ENCODE results near the gene CIB4. TPM values are rescaled to one million over a fixed set of nuclear protein-coding genes. Genes with fewer than 3 reads are reported as not detected.

The CIB4 gene
- total and polyA plus RNA-seq, 7 donors = not detected

DNA sequence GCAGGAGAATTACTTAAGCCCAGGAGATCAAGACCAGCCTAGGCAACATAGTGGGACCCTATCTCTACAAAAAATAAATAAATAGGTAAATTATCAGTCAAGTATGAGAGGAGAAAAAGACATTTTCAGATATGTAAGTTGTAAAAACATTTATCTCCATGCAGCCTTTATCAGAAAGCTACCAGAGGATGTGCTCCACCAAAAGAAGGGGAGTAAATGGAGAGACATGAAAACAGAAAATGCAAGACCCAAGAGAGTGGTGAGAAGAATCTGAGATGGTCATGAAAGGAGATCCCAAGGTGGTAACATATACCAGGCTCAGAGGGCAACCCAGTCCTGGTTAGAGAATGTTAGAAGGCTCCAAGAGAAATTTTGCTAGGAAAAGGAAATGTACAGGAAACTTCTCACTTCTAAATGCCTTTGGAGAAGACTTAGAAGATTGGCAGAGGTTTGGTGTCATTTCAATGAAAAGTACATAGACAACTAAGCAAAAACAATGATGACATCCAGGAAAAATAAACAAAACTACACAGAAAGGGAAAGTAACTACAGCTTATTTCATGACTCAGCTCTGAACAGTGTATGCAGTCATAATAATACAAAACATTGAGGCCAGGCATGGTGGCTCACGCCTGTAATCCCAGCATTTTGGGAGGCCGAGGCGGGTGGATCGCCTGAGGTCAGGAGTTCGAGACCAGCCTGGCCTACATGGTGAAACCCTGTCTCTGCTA is 19.5 kb downstream of the CIB4 start:
- no peak overlapping the region for H3K27ac ChIP-seq
- H3K36me3 ChIP-seq (ENCODE audit: insufficient read depth in 1 of 2, low read depth in 1 of 2) = no peaks in the 10 kb centered on the region
- intact Hi-C loops (cut with DNase I) = no loop called here
- ATAC-seq (no peak), DNase-seq (no peak)
- no peaks in the 10 kb centered on the region for H3K4me1 ChIP-seq
- WGBS, 3 donors = 91 to 96% (median 95%) methylated on average over 5 of the region's 5 CpGs
- H3K4me3 ChIP-seq = no peak overlapping the region
- H3K27me3 ChIP-seq (ENCODE audit: insufficient read depth in 3 of 3, low read length in 2 of 3) = peaks cover 0 to 11% (median 7%) of the 10 kb centered on the region in 3 donors
- H3K9me3 ChIP-seq = no peaks in the 10 kb centered on the region
- TF ChIP-seq, protein P1, sequence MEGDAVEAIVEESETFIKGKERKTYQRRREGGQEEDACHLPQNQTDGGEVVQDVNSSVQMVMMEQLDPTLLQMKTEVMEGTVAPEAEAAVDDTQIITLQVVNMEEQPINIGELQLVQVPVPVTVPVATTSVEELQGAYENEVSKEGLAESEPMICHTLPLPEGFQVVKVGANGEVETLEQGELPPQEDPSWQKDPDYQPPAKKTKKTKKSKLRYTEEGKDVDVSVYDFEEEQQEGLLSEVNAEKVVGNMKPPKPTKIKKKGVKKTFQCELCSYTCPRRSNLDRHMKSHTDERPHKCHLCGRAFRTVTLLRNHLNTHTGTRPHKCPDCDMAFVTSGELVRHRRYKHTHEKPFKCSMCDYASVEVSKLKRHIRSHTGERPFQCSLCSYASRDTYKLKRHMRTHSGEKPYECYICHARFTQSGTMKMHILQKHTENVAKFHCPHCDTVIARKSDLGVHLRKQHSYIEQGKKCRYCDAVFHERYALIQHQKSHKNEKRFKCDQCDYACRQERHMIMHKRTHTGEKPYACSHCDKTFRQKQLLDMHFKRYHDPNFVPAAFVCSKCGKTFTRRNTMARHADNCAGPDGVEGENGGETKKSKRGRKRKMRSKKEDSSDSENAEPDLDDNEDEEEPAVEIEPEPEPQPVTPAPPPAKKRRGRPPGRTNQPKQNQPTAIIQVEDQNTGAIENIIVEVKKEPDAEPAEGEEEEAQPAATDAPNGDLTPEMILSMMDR (IDR thresholded peaks at IDR 0.05) = no peak

DNA sequence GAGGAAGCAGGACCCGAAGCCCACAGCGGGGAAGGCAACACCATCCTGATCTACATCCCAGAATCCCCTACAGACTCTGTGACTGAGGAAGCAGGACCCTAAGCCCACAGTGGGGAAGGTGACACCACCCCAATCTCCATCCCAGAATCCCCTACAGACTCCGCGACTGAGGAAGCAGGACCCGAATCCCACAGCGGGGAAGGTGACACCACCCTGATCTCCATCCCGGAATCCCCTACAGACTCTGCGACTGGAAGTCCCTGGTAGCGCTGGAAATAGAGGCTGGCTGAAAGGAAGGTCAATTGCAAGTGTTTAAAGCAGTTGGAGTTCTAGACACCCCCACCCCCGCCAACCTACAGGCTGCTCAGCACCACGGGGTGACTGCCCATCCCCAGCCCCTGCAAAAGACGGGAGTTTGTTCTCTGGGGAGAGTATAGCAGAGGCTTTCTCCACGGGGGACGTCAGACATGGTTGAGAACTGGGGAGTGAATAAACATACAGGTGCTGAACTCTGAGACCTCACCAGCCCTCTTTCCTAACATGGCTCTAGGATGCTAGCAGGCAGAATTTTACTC is 21.0 kb downstream of the CIB4 start:
- ATAC-seq = no peak
- WGBS, 3 donors = 49 to 52% (median 49%) methylated on average over 14 of the region's 14 CpGs
- no peaks in the 10 kb centered on the region for H3K4me1 ChIP-seq

GRCh38 chr2:26619521-26619951 is 21.6 kb downstream of the CIB4 start:
- peaks cover 0 to 11% (median 10%) of the 10 kb centered on the region in 3 donors for H3K27me3 ChIP-seq (ENCODE audit: insufficient read depth in 3 of 3, low read length in 2 of 3)
- no peak overlapping the region for H3K27ac ChIP-seq
- intact Hi-C loops (cut with DNase I) = no loop called here
- no peak for ATAC-seq
- 39 to 55% (median 51%) methylated on average over 8 of the region's 8 CpGs for WGBS, 3 donors
- H3K4me1 ChIP-seq = no peaks in the 10 kb centered on the region
- no peaks in the 10 kb centered on the region for H3K36me3 ChIP-seq (ENCODE audit: insufficient read depth in 1 of 2, low read depth in 1 of 2)
- no peaks in the 10 kb centered on the region for H3K9me3 ChIP-seq
- DNase-seq = no peak
- TF ChIP-seq, protein P1 (IDR thresholded peaks at IDR 0.05) = no peak
- no peak overlapping the region for H3K4me3 ChIP-seq

More for the DNA sequence above, 21.0 kb downstream of the CIB4 start:
- Histone ChIP-seq H3K9me3 (no peaks in the 10 kb centered on the region), H3K27me3 (ENCODE audit: insufficient read depth in 3 of 3, low read length in 2 of 3) (peaks cover 0 to 11% (median 10%) of the 10 kb centered on the region in 3 donors), H3K36me3 (ENCODE audit: insufficient read depth in 1 of 2, low read depth in 1 of 2) (no peaks in the 10 kb centered on the region), H3K27ac (no peak overlapping the region), H3K4me3 (no peak overlapping the region)
- TF ChIP-seq, protein P1 (IDR thresholded peaks at IDR 0.05) = no peak
- intact Hi-C loops (cut with DNase I) = no loop called here
- DNase-seq = no peak

DNA sequence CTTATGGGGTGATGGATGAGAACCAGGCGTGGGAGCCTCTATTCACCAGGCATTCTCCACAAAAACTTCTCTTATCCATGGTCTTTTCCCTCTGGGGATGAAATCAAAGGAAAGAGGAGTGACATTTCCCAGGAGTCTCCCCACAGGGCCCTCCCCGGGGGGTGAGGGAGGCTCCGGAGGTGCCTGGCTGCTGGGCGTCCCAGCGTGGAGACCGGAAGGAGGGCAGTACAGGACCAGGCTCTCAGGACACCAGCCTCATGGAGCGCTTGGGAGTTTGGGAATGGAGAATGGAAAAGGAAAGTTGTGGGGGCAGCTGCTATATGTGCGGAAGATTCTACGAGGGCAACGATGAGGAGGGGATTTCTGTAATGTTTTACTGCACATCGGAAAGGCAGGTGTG is 22.1 kb downstream of the CIB4 start:
- Histone ChIP-seq H3K36me3 (ENCODE audit: insufficient read depth in 1 of 2, low read depth in 1 of 2) (no peaks in the 10 kb centered on the region), H3K4me3 (no peak overlapping the region), H3K27me3 (ENCODE audit: insufficient read depth in 3 of 3, low read length in 2 of 3) (peaks cover 0 to 11% (median 10%) of the 10 kb centered on the region in 3 donors), H3K27ac (no peak overlapping the region), H3K4me1 (no peaks in the 10 kb centered on the region), H3K9me3 (no peaks in the 10 kb centered on the region)
- WGBS, 3 donors = 72 to 76% (median 73%) methylated on average over 11 of the region's 11 CpGs
- no peak for DNase-seq
- TF ChIP-seq, protein P1 (IDR thresholded peaks at IDR 0.05) = no peak
- ATAC-seq = no peak
- intact Hi-C loops (cut with DNase I) = no loop called here

Measured in psoas muscle (tissue), 8 donors.